ENCODE measurements around the gene SMAD3. TPM values are rescaled to one million over a fixed set of nuclear protein-coding genes. Genes with fewer than 3 reads are reported as not detected.

SMAD3 gene
- total RNA-seq, 1 donor from 2014 or later = 34.6 TPM

GRCh38 chr15:67097930-67098740 lies 32.7 kb downstream of the SMAD3 start:
- peak; percentile 84 for DNase-seq

- DNase-seq = no peak
Measured at GRCh38 chr15:67098768-67099282, 33.4 kb downstream of the SMAD3 start.

GRCh38 chr15:67100124-67100791 lies 34.9 kb downstream of the SMAD3 start:
- DNase-seq = no peak

GRCh38 chr15:67100801-67101581 lies 35.6 kb downstream of the SMAD3 start:
- DNase-seq = no peak

- DNase-seq = no peak
Measured at GRCh38 chr15:67101911-67102598, 36.7 kb downstream of the SMAD3 start.

GRCh38 chr15:67102599-67102929 lies 37.2 kb downstream of the SMAD3 start:
- DNase-seq = no peak

- DNase-seq = no peak
Measured at GRCh38 chr15:67103021-67103420, 37.6 kb downstream of the SMAD3 start.

GRCh38 chr15:67103432-67103831 lies 38.0 kb downstream of the SMAD3 start:
- no peak for DNase-seq

GRCh38 chr15:67103869-67104268 lies 38.5 kb downstream of the SMAD3 start:
- DNase-seq = no peak

GRCh38 chr15:67104510-67104909 lies 39.1 kb downstream of the SMAD3 start:
- DNase-seq = no peak

GRCh38 chr15:67105065-67105951 lies 39.9 kb downstream of the SMAD3 start:
- no peak for DNase-seq

GRCh38 chr15:67105991-67106763 lies 40.8 kb downstream of the SMAD3 start:
- DNase-seq = no peak

- DNase-seq = no peak
Measured at GRCh38 chr15:67106764-67107013, 41.3 kb downstream of the SMAD3 start.

- DNase-seq = no peak
Measured at GRCh38 chr15:67107014-67107812, 41.8 kb downstream of the SMAD3 start.

- no peak for DNase-seq
Measured at GRCh38 chr15:67108122-67108961, 42.9 kb downstream of the SMAD3 start.

- peak; percentile 81 for DNase-seq
Measured at GRCh38 chr15:67109141-67110034, 44.0 kb downstream of the SMAD3 start.

- no peak for DNase-seq
Measured at GRCh38 chr15:67110361-67110781, 45.0 kb downstream of the SMAD3 start.
